Epithelial cell of esophagus (primary cell): ENCODE results near the gene TMEM247.

Experiments used
- DNase-seq: peaks from one replicate; pipeline ENCODE4 v3.0.0; 2010; ENCODE audit warnings: low read depth
- H3K4me3 ChIP-seq: 2 replicates; pipeline ENCODE4 v1.5.1; 2011; ENCODE audit warnings: mild to moderate bottlenecking, low read length, control low read depth
- CTCF ChIP-seq: IDR thresholded peaks from 2 replicates; pipeline ENCODE4 v1.5.1; 2011; ENCODE audit warnings: low read depth, mild to moderate bottlenecking, low read length, control low read depth, inconsistent platforms; ENCODE audit not compliant: insufficient read depth; ENCODE audit errors: missing control alignments

TMEM247 gene

GRCh38 chr2:46479265-46479664, at the start of gene TMEM247:
Gene TMEM247, plus strand, starts transcription at chr2:46479565.
- no peak within 1 kb of the TSS for H3K4me3 ChIP-seq
- no peak for DNase-seq
- TF ChIP-seq CTCF, result no peak

DNA sequence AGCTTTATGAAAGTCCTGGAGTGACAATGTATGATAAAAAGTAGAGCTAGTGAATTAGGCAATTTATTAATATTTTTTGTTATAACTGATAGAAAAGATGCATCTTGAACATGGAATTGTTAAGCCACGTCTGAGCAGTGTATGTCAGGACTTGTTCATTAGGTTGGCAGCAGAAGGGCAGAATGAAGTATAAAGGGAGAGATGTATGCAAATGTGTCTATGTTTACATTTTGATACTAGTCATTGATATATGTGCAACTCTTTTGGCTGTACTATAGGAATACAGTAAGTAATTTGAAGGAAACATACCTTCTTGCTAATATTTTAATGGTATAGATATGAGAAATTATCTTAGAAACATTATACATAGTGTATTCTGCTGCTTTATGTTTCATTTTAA, 49.0 kb upstream of the TMEM247 start:
- no peak for DNase-seq
- H3K4me3 ChIP-seq, result no peak overlapping the region
- no peak for TF ChIP-seq CTCF

DNA sequence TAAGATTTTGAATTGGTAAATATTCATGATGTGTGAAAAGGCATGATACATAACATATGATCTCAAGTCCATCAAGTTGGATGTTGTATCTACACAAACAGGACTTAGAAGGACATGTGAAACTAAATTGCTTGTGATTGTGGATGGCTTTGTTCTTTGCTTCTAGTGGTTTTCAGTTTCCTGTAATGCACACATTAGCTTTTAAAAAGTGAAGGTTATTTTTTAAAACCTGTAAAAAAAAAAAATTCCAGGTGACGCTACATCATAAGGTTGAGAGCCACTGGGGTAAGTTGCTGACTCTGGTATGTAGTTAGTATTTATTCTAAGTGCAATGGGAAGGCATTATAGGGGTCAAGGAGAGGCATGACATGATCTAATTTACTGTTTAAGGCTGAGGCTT, 48.4 kb upstream of the TMEM247 start:
- DNase-seq, result no peak
- no peak for TF ChIP-seq CTCF
- H3K4me3 ChIP-seq, result no peak overlapping the region

- H3K4me3 ChIP-seq, result no peak overlapping the region
- peak; percentile 58 for DNase-seq
- TF ChIP-seq CTCF, result no peak
Measured at GRCh38 chr2:46431481-46432235, 47.7 kb upstream of the TMEM247 start.

DNA sequence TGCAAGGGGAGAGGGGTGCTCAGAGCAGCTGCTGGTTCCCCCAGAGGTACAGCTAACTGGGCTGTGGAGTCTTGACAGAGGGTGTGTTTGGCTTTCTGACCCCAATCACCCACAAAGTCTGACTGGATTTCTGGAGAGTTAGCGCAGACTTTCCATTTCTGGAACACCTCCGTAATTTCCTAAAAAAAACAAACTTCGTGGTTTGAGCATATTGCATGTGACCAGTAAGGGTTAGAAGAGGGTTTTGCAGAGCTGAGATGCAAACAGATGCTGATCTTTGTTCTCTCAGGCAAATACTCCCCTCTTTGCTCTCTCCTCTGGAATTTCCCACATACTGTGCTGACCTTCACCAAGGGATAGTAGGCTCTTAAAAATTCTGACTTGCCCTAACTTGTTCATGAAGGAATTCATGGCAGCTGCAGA, 44.5 kb upstream of the TMEM247 start:
- no peak for TF ChIP-seq CTCF
- DNase-seq, result peak; percentile 69
- H3K4me3 ChIP-seq, result no peak overlapping the region

DNA sequence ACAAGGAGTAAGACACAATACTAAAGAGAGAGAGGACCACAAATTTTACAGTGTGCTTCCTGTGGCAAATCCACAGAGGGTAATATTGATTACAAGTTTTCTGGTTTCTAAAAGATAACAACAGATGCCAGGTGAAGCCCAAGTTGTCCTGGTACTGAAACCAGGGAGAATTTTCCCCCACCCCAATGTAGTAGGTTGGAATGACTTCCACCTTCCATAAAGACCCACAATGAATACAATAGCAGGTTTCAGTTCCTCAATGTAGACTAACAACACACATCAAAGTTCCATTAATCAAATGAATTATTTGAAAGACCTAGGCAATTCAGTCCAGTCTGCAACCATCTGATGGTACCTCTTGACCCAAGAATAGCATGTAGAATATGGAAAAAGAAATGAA, 44.0 kb upstream of the TMEM247 start:
- H3K4me3 ChIP-seq, result no peak overlapping the region
- DNase-seq, result no peak
- no peak for TF ChIP-seq CTCF

GRCh38 chr2:46435796-46436360, 43.5 kb upstream of the TMEM247 start:
- no peak overlapping the region for H3K4me3 ChIP-seq
- DNase-seq, result no peak
- TF ChIP-seq CTCF, result no peak
